ENCODE data around the gene H1-8. TPM values are rescaled to one million over a fixed set of nuclear protein-coding genes. Genes with fewer than 3 reads are reported as not detected.

H1-8 gene
- total RNA-seq, 4 donors from 2014 or later, result not detected

- Histone ChIP-seq H3K4me1 (peaks cover 0 to 100% (median 92%) of the 10 kb centered on the region in 4 donors), H3K27ac (peak overlapping the region; percentile 61 to 97 (median 83)), H3K4me3 (no peak overlapping the region), H3K9me3 (no peaks in the 10 kb centered on the region), H3K36me3 (no peaks in the 10 kb centered on the region), H3K27me3 (no peaks in the 10 kb centered on the region)
- WGBS, 2 donors, result 28 to 38% methylated on average over 5 of the region's 5 CpGs
- no peak for DNase-seq (ENCODE audit: low spot score in 2 of 2)
- TF ChIP-seq POLR2A (IDR thresholded peaks at IDR 0.05), result no peak
- no peak for TF ChIP-seq EP300 (IDR thresholded peaks at IDR 0.05)
- no peak for TF ChIP-seq CTCF (IDR thresholded peaks at IDR 0.05)
These were observed 55.0 kb downstream of the H1-8 start for GRCh38 chr3:129598000-129598381.

GRCh38 chr3:129598484-129598883 is 55.5 kb downstream of the H1-8 start:
- Histone ChIP-seq H3K27ac (peak overlapping the region; percentile 34 to 97 (median 83)), H3K36me3 (no peaks in the 10 kb centered on the region), H3K4me3 (no peak overlapping the region), H3K27me3 (no peaks in the 10 kb centered on the region), H3K4me1 (peaks cover 0 to 100% (median 91%) of the 10 kb centered on the region in 4 donors), H3K9me3 (no peaks in the 10 kb centered on the region)
- 73 to 79% methylated on average over 6 to 10 of the region's 11 CpGs for WGBS, 2 donors
- no peak for DNase-seq (ENCODE audit: low spot score in 2 of 2)
- no peak for TF ChIP-seq POLR2A (IDR thresholded peaks at IDR 0.05)
- no peak for TF ChIP-seq CTCF (IDR thresholded peaks at IDR 0.05)
- TF ChIP-seq EP300 (IDR thresholded peaks at IDR 0.05), result no peak

- no peak for DNase-seq (ENCODE audit: low spot score in 2 of 2)
- no peaks in the 10 kb centered on the region for H3K36me3 ChIP-seq
- H3K9me3 ChIP-seq, result no peaks in the 10 kb centered on the region
- H3K4me3 ChIP-seq, result no peak overlapping the region
- TF ChIP-seq EP300 (IDR thresholded peaks at IDR 0.05), result no peak
- no peak for TF ChIP-seq CTCF (IDR thresholded peaks at IDR 0.05)
- TF ChIP-seq POLR2A (IDR thresholded peaks at IDR 0.05), result no peak
- no peaks in the 10 kb centered on the region for H3K27me3 ChIP-seq
- H3K27ac ChIP-seq, result peak overlapping the region in 3 of 4 donors; percentile 77 to 97 (median 89)
- H3K4me1 ChIP-seq, result peaks cover 0 to 100% (median 87%) of the 10 kb centered on the region in 4 donors
- WGBS, 2 donors, result 74 to 83% methylated on average over 13 to 19 of the region's 19 CpGs
These were observed 56.1 kb downstream of the H1-8 start for GRCh38 chr3:129599073-129599472.

- peak overlapping the region; percentile 18 to 97 (median 83) for H3K27ac ChIP-seq
- H3K27me3 ChIP-seq, result no peaks in the 10 kb centered on the region
- 33 to 34% methylated on average over 5 of the region's 5 CpGs for WGBS, 2 donors
- H3K9me3 ChIP-seq, result no peaks in the 10 kb centered on the region
- H3K36me3 ChIP-seq, result no peaks in the 10 kb centered on the region
- H3K4me3 ChIP-seq, result peak overlapping the region in 1 of 4 donors; percentile 2
- DNase-seq (ENCODE audit: low spot score in 2 of 2), result no peak
- H3K4me1 ChIP-seq, result peaks cover 0 to 100% (median 83%) of the 10 kb centered on the region in 4 donors
- TF ChIP-seq EP300 (IDR thresholded peaks at IDR 0.05) (peak in 1 of 2 donors; percentile 45), CTCF (IDR thresholded peaks at IDR 0.05) (no peak)
These were observed 56.6 kb downstream of the H1-8 start for GRCh38 chr3:129599607-129600006.

DNA sequence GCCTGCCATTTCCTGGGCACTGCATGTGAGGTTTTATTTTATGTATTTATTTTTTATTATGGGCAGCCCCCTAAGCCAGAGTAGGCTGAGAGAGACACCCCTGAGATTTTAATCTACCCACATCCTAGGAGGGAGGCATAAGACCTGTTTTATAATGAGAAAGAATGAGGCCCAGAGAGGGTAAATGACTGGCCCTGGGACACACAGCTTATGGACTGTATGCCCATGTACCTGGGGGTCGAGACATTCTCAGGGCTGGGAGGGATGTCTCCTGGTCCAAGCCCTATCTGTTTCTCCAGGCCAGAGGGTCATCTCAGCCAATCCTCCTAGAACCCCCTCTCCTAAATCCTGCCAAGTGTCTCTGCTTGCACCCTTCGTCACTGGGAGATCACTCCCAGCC is 57.4 kb downstream of the H1-8 start:
- H3K9me3 ChIP-seq, result no peaks in the 10 kb centered on the region
- no peak overlapping the region for H3K4me3 ChIP-seq
- peak overlapping the region; percentile 18 to 97 (median 83) for H3K27ac ChIP-seq
- TF ChIP-seq POLR2A (IDR thresholded peaks at IDR 0.05) (no peak), CTCF (IDR thresholded peaks at IDR 0.05) (no peak), EP300 (IDR thresholded peaks at IDR 0.05) (no peak)
- H3K36me3 ChIP-seq, result no peaks in the 10 kb centered on the region
- 77 to 84% methylated on average over 2 of the region's 2 CpGs for WGBS, 2 donors
- H3K27me3 ChIP-seq, result no peaks in the 10 kb centered on the region
- no peak for DNase-seq (ENCODE audit: low spot score in 2 of 2)
- peaks cover 0 to 97% (median 78%) of the 10 kb centered on the region in 4 donors for H3K4me1 ChIP-seq

Small RNA genes within 50 kb of the gene (small RNA-seq; reads per million reads assigned to genes)
- not detected for gene RN7SL752P

Other genes with a start within 250 kb of the H1-8 start
- gene EFCAB12, start 114.5 kb upstream of the H1-8 start, total RNA-seq, result 1 to 10 TPM in 1 of 4 donors, under 1 TPM in 3; 0.22 to 2.2 (median 0.46) TPM
- 10 to 100 TPM; 15.5 to 42.0 (median 32.8) TPM for gene MBD4, start 103.2 kb upstream of the H1-8 start, total RNA-seq
- gene IFT122, start 103.0 kb upstream of the H1-8 start, total RNA-seq, result 10 to 100 TPM; 36.6 to 74.4 (median 43.3) TPM
- not detected for gene RHO, start 14.5 kb upstream of the H1-8 start, total RNA-seq
- 100 to 1,000 TPM; 155 to 300 (median 197) TPM for gene PLXND1, start 63.5 kb downstream of the H1-8 start, total RNA-seq

Data from tibial nerve (tissue), 4 donors.